Activated naive CD4-positive, alpha-beta T cell treated with anti-CD3 and anti-CD28 coated beads, Interleukin-2, amount 50 U/mL, for 72 hours (primary cell): ENCODE measurements around the gene DPH3. TPM values are rescaled to one million over a fixed set of nuclear protein-coding genes. Genes with fewer than 3 reads are reported as not detected.

ENCODE experiments used
- ATAC-seq, 2 donors: fragments of 150-1000 bp; cut with Tn5 transposase; 2 replicates each; pipeline ENCODE4 v1.10.0; 2021; ENCODE audit warnings: mild to moderate bottlenecking in 2 of 2, moderate library complexity in 2 of 2
- DNase-seq, 2 donors: peaks; one replicate each; pipeline ENCODE4 v3.0.0; 2021 to 2022; ENCODE audit warnings: low spot score in 2 of 2
- H3K27ac Mint-ChIP-seq, 2 donors: one replicate each; pipeline ENCODE4 v1.8.0; 2022; ENCODE audit warnings: mild to moderate bottlenecking in 2 of 2, mixed read lengths in 2 of 2
- H3K36me3 Mint-ChIP-seq, 2 donors: one replicate each; pipeline ENCODE4 v1.8.0; 2022; ENCODE audit warnings: mixed read lengths in 2 of 2
- H3K9me3 Mint-ChIP-seq, 2 donors: one replicate each; pipeline ENCODE4 v1.8.0; 2022; ENCODE audit warnings: mixed read lengths in 2 of 2
- total RNA-seq, 2 donors: library from RNA; stranded (reverse); gene quantifications; one replicate each; pipeline ENCODE4 v1.2.3, GENCODE V29; 2022

Gene DPH3
- total RNA-seq, 2 donors from 2014 or later, result 15.2 to 23.9 TPM

- Mint-ChIP-seq H3K27ac (no peak overlapping the region), H3K36me3 (no peaks in the 10 kb centered on the region), H3K9me3 (peaks cover 0 to 5% of the 10 kb centered on the region in 2 donors)
- ATAC-seq (no peak), DNase-seq (no peak)
Measured at GRCh38 chr3:16233806-16234205, 30.9 kb downstream of the DPH3 start.

- Mint-ChIP-seq H3K36me3 (no peaks in the 10 kb centered on the region), H3K9me3 (peaks cover 0 to 5% of the 10 kb centered on the region in 2 donors), H3K27ac (no peak overlapping the region)
- ATAC-seq (no peak), DNase-seq (no peak)
Measured at GRCh38 chr3:16231983-16232382, 32.8 kb downstream of the DPH3 start.

GRCh38 chr3:16229681-16230080 is 35.1 kb downstream of the DPH3 start:
- Mint-ChIP-seq H3K9me3 (peaks cover 4 to 13% of the 10 kb centered on the region in 2 donors), H3K36me3 (peaks cover 0 to 8% of the 10 kb centered on the region in 2 donors), H3K27ac (no peak overlapping the region)
- no peak for ATAC-seq
- DNase-seq, result no peak

- Mint-ChIP-seq H3K27ac (no peak overlapping the region), H3K9me3 (peaks cover 4 to 8% of the 10 kb centered on the region in 2 donors), H3K36me3 (peaks cover 0 to 8% of the 10 kb centered on the region in 2 donors)
- no peak for DNase-seq
- ATAC-seq, result no peak
Measured at GRCh38 chr3:16227566-16227965, 37.2 kb downstream of the DPH3 start.

- DNase-seq, result no peak
- Mint-ChIP-seq H3K9me3 (peaks cover 4 to 8% of the 10 kb centered on the region in 2 donors), H3K27ac (no peak overlapping the region), H3K36me3 (peaks cover 0 to 8% of the 10 kb centered on the region in 2 donors)
- ATAC-seq, result no peak
Measured at GRCh38 chr3:16224325-16224724, 40.4 kb downstream of the DPH3 start.

GRCh38 chr3:16222547-16222946 is 42.2 kb downstream of the DPH3 start:
- H3K36me3 Mint-ChIP-seq, result peaks cover 0 to 8% of the 10 kb centered on the region in 2 donors
- H3K9me3 Mint-ChIP-seq, result peaks cover 4 to 8% of the 10 kb centered on the region in 2 donors
- H3K27ac Mint-ChIP-seq, result no peak overlapping the region
- ATAC-seq, result no peak
- no peak for DNase-seq

- no peak for DNase-seq
- no peak for ATAC-seq
- no peak overlapping the region for H3K27ac Mint-ChIP-seq
- H3K9me3 Mint-ChIP-seq, result peaks cover 4 to 8% of the 10 kb centered on the region in 2 donors
- H3K36me3 Mint-ChIP-seq, result peaks cover 0 to 8% of the 10 kb centered on the region in 2 donors
Measured at GRCh38 chr3:16221990-16222389, 42.8 kb downstream of the DPH3 start.

- no peak overlapping the region for H3K27ac Mint-ChIP-seq
- no peak for ATAC-seq
Measured at GRCh38 chr3:16219777-16220176, 45.0 kb downstream of the DPH3 start.

GRCh38 chr3:16216373-16216935 is 48.3 kb downstream of the DPH3 start:
- no peak overlapping the region for H3K27ac Mint-ChIP-seq
- DNase-seq (no peak), ATAC-seq (no peak)
- no peaks in the 10 kb centered on the region for H3K9me3 Mint-ChIP-seq
- H3K36me3 Mint-ChIP-seq, result no peaks in the 10 kb centered on the region

More at GRCh38 chr3:16219777-16220176, 45.0 kb downstream of the DPH3 start:
- Mint-ChIP-seq H3K9me3 (no peaks in the 10 kb centered on the region), H3K36me3 (no peaks in the 10 kb centered on the region)
- DNase-seq, result no peak

GRCh38 chr3:16214366-16214765 is 50.4 kb downstream of the DPH3 start:
- Mint-ChIP-seq H3K9me3 (no peaks in the 10 kb centered on the region), H3K27ac (no peak overlapping the region), H3K36me3 (no peaks in the 10 kb centered on the region)
- DNase-seq (no peak), ATAC-seq (no peak)

- no peaks in the 10 kb centered on the region for H3K36me3 Mint-ChIP-seq
- no peak for DNase-seq
- ATAC-seq, result peak in 1 of 2 donors; percentile 69
- H3K9me3 Mint-ChIP-seq, result no peaks in the 10 kb centered on the region
- no peak overlapping the region for H3K27ac Mint-ChIP-seq
Measured at GRCh38 chr3:16211176-16211904, 53.4 kb downstream of the DPH3 start.

Other genes starting within 250 kb of the DPH3 start
- gene GALNT15, start 90.3 kb downstream of the DPH3 start, total RNA-seq, result under 1 TPM in 1 of 2 donors, not detected in 1; 0.35 TPM
- 10 to 100 TPM; 47.7 to 53.9 TPM for gene OXNAD1, start 269 bp upstream of the DPH3 start, total RNA-seq
- 100 to 1,000 TPM in 1 of 2 donors, 10 to 100 TPM in 1; 94.3 to 111 TPM for gene RFTN1, start 248.8 kb upstream of the DPH3 start, total RNA-seq